ENCODE measurements around the gene NFKBIA. TPM values are rescaled to one million over a fixed set of nuclear protein-coding genes. Genes with fewer than 3 reads are reported as not detected.
"Not testable (repeated sequence)": the region's sequence is repeated elsewhere in the genome, so short reads cannot be mapped to it uniquely, and the experiment has no call there.

Gene NFKBIA
- total and polyA plus RNA-seq, 2 donors (not counting 1 experiment from before 2014, with no cell fraction given), result 17.7 to 67.9 TPM

DNA sequence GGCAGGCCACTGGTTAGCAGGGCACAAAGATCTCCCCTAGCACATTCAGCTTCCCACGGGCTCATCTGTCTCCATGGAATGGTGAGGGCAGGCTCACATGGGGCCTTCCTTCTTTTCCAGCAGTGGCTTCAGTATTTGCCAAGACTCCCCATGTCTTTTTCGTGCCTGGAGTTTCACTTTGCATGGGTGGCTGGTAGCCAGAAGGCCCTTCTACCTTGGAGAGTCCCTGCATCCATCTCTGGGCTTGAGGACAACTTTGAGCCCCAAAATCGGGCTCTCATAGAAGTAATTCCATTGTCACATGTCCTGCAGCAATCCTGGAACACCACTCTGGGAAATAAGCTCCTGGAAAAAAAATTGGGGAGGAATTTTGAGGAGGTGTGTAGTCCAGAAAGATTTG, 42.1 kb downstream of the NFKBIA start:
- Histone ChIP-seq H3K9me3 (ENCODE audit: control insufficient read depth, insufficient read depth, low read depth, low read length) (no peaks in the 10 kb centered on the region), H3K36me3 (ENCODE audit: control insufficient read depth, insufficient read depth, low read length) (no peaks in the 10 kb centered on the region), H3K27me3 (ENCODE audit: control insufficient read depth, insufficient read depth, low read length) (no peaks in the 10 kb centered on the region), H3K4me2 (ENCODE audit: extremely low read depth, insufficient read depth, low read length) (no peak overlapping the region), H4K20me1 (ENCODE audit: control insufficient read depth, extremely low read depth, insufficient read depth, low read length) (no peaks in the 10 kb centered on the region), H3K79me2 (ENCODE audit: control insufficient read depth, insufficient read depth, low read length) (no peaks in the 10 kb centered on the region), H3K27ac (ENCODE audit: insufficient read depth, low read length) (no peak overlapping the region), H2AFZ (ENCODE audit: low read length) (no peak overlapping the region), H3K4me3 (replicated peaks in 1 of 4; ENCODE audit: control extremely low read depth in 1 of 4, insufficient read depth in 1 of 4, low read depth in 3 of 4, low read length in 4 of 4) (no peak overlapping the region), H3K4me1 (ENCODE audit: control insufficient read depth, extremely low read depth, insufficient read depth, low read length) (peaks cover 27% of the 10 kb centered on the region), H3K9ac (ENCODE audit: insufficient read depth, low read length) (no peak overlapping the region)
- no peak for DNase-seq (ENCODE audit: low read depth in 2 of 2)
- TF ChIP-seq EZH2 (IDR thresholded peaks at IDR 0.05; ENCODE audit: low read length, missing control alignments), result no peak
- TF ChIP-seq, protein P1, sequence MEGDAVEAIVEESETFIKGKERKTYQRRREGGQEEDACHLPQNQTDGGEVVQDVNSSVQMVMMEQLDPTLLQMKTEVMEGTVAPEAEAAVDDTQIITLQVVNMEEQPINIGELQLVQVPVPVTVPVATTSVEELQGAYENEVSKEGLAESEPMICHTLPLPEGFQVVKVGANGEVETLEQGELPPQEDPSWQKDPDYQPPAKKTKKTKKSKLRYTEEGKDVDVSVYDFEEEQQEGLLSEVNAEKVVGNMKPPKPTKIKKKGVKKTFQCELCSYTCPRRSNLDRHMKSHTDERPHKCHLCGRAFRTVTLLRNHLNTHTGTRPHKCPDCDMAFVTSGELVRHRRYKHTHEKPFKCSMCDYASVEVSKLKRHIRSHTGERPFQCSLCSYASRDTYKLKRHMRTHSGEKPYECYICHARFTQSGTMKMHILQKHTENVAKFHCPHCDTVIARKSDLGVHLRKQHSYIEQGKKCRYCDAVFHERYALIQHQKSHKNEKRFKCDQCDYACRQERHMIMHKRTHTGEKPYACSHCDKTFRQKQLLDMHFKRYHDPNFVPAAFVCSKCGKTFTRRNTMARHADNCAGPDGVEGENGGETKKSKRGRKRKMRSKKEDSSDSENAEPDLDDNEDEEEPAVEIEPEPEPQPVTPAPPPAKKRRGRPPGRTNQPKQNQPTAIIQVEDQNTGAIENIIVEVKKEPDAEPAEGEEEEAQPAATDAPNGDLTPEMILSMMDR (conservative IDR thresholded peaks at IDR 0.05 in 1 of 2, IDR thresholded peaks at IDR 0.05 in 1 of 2; ENCODE audit: low read depth in 1 of 2, low read length in 2 of 2), result no peak

- H3K4me2 ChIP-seq (ENCODE audit: extremely low read depth, insufficient read depth, low read length), result no peak overlapping the region
- H2AFZ ChIP-seq (ENCODE audit: low read length), result no peak overlapping the region
- no peaks in the 10 kb centered on the region for H3K36me3 ChIP-seq (ENCODE audit: control insufficient read depth, insufficient read depth, low read length)
- H4K20me1 ChIP-seq (ENCODE audit: control insufficient read depth, extremely low read depth, insufficient read depth, low read length), result no peaks in the 10 kb centered on the region
- no peaks in the 10 kb centered on the region for H3K27me3 ChIP-seq (ENCODE audit: control insufficient read depth, insufficient read depth, low read length)
- H3K9me3 ChIP-seq (ENCODE audit: control insufficient read depth, insufficient read depth, low read depth, low read length), result no peaks in the 10 kb centered on the region
- no peak overlapping the region for H3K9ac ChIP-seq (ENCODE audit: insufficient read depth, low read length)
- TF ChIP-seq, protein P1 (conservative IDR thresholded peaks at IDR 0.05 in 1 of 2, IDR thresholded peaks at IDR 0.05 in 1 of 2; ENCODE audit: low read depth in 1 of 2, low read length in 2 of 2), result no peak
- no peak for TF ChIP-seq EZH2 (IDR thresholded peaks at IDR 0.05; ENCODE audit: low read length, missing control alignments)
- DNase-seq (ENCODE audit: low read depth in 2 of 2), result no peak
- no peak overlapping the region for H3K4me3 ChIP-seq (replicated peaks in 1 of 4; ENCODE audit: control extremely low read depth in 1 of 4, insufficient read depth in 1 of 4, low read depth in 3 of 4, low read length in 4 of 4)
- H3K79me2 ChIP-seq (ENCODE audit: control insufficient read depth, insufficient read depth, low read length), result no peaks in the 10 kb centered on the region
- peaks cover 19% of the 10 kb centered on the region for H3K4me1 ChIP-seq (ENCODE audit: control insufficient read depth, extremely low read depth, insufficient read depth, low read length)
- no peak overlapping the region for H3K27ac ChIP-seq (ENCODE audit: insufficient read depth, low read length)
These were observed 43.4 kb downstream of the NFKBIA start for GRCh38 chr14:35361141-35361480.

GRCh38 chr14:35359655-35360054, 44.9 kb downstream of the NFKBIA start:
- not testable (repeated sequence) for H4K20me1 ChIP-seq (ENCODE audit: control insufficient read depth, extremely low read depth, insufficient read depth, low read length); H3K4me3 ChIP-seq (replicated peaks in 1 of 4; ENCODE audit: control extremely low read depth in 1 of 4, insufficient read depth in 1 of 4, low read depth in 3 of 4, low read length in 4 of 4); H3K9me3 ChIP-seq (ENCODE audit: control insufficient read depth, insufficient read depth, low read depth, low read length); H3K4me2 ChIP-seq (ENCODE audit: extremely low read depth, insufficient read depth, low read length); H3K4me1 ChIP-seq (ENCODE audit: control insufficient read depth, extremely low read depth, insufficient read depth, low read length); H3K27ac ChIP-seq (ENCODE audit: insufficient read depth, low read length); H3K36me3 ChIP-seq (ENCODE audit: control insufficient read depth, insufficient read depth, low read length); DNase-seq (ENCODE audit: low read depth in 2 of 2); H3K79me2 ChIP-seq (ENCODE audit: control insufficient read depth, insufficient read depth, low read length); H3K27me3 ChIP-seq (ENCODE audit: control insufficient read depth, insufficient read depth, low read length); H3K9ac ChIP-seq (ENCODE audit: insufficient read depth, low read length); H2AFZ ChIP-seq (ENCODE audit: low read length)

Measured in fibroblast of lung (primary cell).